RWPE2 (cell line): ENCODE measurements around the gene RAC2.
A peak's percentile ranks its signal among the peaks of the same experiment; 100 is the strongest.

Experiments used
- ATAC-seq: fragments of 200-7000 bp; cut with Tn5 transposase; 3 replicates; pipeline ENCODE4 v1.9.1; 2021; ENCODE audit warnings: low read depth
- DNase-seq: peaks from one replicate; pipeline ENCODE4 v3.0.0-alpha.2; 2020; ENCODE audit warnings: low spot score
- H3K27ac ChIP-seq: fragments of 450-650 bp; 2 replicates; pipeline ENCODE4 v1.5.1; 2017; ENCODE audit warnings: mild to moderate bottlenecking; ENCODE audit not compliant: poor library complexity, severe bottlenecking
- H3K27me3 ChIP-seq: fragments of 250-450 bp; sonication (Bioruptor Pico); 2 replicates; pipeline ENCODE4 v1.5.1; 2021; ENCODE audit warnings: mild to moderate bottlenecking, moderate library complexity; ENCODE audit not compliant: insufficient read depth, poor library complexity, severe bottlenecking
- H3K36me3 ChIP-seq: fragments of 250-450 bp; sonication (Bioruptor Pico); 2 replicates; pipeline ENCODE4 v1.5.1; 2020; ENCODE audit warnings: low read depth, mild to moderate bottlenecking, moderate library complexity
- H3K4me1 ChIP-seq: fragments of 250-450 bp; sonication (Bioruptor Pico); 2 replicates; pipeline ENCODE4 v1.5.1; 2021; ENCODE audit warnings: mild to moderate bottlenecking, moderate library complexity; ENCODE audit not compliant: insufficient read depth, poor library complexity, severe bottlenecking
- H3K4me3 ChIP-seq: fragments of 250-450 bp; sonication (Bioruptor Pico); 2 replicates; pipeline ENCODE4 v1.5.1; 2021; ENCODE audit warnings: mild to moderate bottlenecking, moderate library complexity; ENCODE audit not compliant: severe bottlenecking
- H3K9me3 ChIP-seq: fragments of 250-450 bp; sonication (Bioruptor Pico); 2 replicates; pipeline ENCODE4 v1.5.1; 2021; ENCODE audit warnings: mild to moderate bottlenecking, moderate library complexity; ENCODE audit not compliant: severe bottlenecking
- TF ChIP-seq, protein P1 (sequence below): fragments of 450-650 bp; IDR thresholded peaks from one replicate; pipeline ENCODE4 v1.5.1; 2017; ENCODE audit warnings: mild to moderate bottlenecking, moderate library complexity; ENCODE audit not compliant: poor library complexity, severe bottlenecking

RAC2 gene

DNA sequence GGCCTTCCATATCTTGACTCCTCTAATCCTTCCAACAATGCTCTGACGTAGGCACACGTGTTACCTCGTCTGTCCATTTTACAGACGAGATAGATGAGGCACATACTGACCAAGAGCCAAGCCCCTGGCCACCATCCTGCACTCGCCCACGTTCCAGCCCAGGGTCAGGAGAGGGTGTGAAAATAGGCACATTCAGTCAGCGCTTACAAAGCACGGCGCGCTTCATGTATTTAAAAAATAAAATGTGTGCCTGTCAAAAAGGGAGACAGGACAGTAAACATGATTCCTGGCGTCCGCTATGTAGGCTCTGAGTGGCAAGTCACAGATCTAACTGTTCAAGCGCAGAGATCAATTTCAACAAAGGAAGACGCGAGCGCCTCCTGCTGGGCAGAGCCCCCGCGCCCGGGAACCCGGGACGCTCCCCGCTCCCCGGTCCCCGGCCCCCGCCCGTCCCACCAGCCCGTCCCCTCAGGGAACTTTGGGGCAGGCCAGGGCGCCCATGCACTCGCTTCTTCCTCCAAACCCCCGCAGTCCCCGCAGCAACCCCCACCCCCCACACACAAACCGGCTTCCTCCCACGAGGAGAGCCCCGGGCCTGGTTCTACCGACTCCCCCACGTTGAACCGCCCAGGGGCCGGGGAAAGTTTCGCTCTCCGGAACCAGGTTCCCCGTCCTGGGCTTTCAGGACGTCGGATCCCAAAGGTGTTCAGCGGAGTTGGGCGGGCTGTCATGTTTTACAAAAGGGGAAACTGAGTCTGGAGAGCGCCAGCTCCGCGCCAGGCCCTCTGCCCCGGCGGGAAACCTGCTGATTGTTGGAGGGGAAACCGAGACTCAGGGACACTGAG lies 45.6 kb downstream of the RAC2 start:
- Histone ChIP-seq H3K27ac (peak overlapping the region; percentile 91), H3K27me3 (no peaks in the 10 kb centered on the region), H3K9me3 (no peaks in the 10 kb centered on the region), H3K4me1 (peaks cover 30% of the 10 kb centered on the region), H3K4me3 (peak overlapping the region; percentile 47), H3K36me3 (no peaks in the 10 kb centered on the region)
- DNase-seq (peak; percentile 62), ATAC-seq (peak; percentile 13)
- TF ChIP-seq, protein P1, sequence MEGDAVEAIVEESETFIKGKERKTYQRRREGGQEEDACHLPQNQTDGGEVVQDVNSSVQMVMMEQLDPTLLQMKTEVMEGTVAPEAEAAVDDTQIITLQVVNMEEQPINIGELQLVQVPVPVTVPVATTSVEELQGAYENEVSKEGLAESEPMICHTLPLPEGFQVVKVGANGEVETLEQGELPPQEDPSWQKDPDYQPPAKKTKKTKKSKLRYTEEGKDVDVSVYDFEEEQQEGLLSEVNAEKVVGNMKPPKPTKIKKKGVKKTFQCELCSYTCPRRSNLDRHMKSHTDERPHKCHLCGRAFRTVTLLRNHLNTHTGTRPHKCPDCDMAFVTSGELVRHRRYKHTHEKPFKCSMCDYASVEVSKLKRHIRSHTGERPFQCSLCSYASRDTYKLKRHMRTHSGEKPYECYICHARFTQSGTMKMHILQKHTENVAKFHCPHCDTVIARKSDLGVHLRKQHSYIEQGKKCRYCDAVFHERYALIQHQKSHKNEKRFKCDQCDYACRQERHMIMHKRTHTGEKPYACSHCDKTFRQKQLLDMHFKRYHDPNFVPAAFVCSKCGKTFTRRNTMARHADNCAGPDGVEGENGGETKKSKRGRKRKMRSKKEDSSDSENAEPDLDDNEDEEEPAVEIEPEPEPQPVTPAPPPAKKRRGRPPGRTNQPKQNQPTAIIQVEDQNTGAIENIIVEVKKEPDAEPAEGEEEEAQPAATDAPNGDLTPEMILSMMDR = peak; percentile 79

DNA sequence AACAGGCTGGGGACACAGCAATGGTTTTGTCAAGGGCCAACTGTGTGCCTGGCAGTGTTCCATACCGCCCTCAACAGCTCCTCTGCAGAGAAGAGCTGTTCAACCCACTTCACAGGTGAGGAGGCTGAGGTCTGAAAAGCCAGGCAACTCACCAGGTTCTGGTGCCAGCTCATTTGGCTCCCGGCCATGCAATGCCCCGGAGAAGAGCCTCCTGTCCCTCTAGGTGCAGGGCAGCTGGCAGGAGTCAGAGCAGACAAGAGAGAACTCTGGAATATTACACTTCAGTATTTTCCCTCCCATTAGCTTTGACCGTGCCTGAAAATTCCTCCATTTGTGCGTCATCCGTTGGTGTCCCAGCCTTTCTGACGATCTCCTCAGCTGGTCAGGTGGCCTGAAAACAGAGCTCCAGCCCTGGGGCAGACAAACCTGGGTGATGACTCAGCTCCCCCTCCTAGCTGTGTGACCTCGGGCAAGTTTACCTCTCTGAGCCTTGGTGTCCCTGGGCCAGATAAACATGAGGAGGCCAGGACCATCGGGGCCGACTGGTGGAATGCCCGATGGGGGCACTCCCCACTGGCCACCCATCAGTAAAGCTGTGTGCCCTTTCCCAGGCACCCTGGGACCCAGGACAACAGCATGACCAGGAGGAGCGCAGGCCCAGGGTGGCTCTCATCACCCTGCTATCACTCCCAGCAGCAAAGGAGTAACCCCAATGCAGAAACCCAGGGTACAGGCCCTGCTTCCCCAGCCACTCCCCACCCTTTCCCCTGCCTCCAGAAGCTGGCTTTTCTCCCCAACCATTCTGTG lies 46.4 kb downstream of the RAC2 start:
- DNase-seq = peak; percentile 94
- H3K27ac ChIP-seq = peak overlapping the region; percentile 91

DNA sequence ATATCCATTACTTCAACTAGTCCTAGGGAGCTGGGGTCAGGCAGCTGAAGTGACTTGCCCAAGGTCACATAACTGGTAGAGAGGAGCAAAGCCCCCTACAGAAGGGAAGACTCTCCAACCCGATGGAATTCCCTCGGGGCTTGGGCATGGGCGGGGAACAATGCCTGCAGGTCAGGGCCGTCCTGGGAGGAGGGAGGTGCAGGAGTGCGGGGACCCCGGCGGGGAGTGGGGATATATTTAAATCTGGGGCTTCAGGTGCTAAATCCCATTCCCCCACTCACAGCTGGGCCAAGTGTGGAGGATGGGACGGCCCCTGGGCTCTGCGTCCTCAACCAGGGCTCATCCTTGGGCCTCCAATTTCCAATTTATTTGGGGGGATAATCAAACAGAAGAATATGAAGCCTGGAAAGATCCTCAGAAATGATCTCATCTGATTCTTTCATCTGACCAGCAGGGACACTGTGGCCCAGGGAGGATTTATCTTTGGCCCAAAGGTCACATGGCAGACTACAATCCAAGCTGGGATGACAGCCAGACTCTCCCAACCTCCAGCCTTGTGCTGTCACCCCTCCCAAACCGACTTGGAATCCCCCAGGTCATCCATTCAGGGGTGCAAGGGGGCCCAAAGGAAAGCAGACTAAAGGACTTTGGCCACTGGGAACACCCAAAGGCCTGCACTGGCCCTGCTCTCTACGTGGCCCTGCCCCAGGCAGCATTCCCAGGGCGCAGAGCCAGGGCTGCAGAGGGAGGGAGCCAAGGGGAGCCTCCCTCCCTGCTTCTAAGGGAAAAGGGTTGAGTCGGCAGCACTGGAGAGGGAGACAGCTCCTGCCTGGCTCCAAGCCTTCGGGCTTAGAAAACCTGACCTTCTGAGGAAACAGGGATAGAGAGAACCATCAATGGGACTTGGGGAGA lies 47.3 kb downstream of the RAC2 start:
- Histone ChIP-seq H3K4me3 (no peak overlapping the region), H3K27ac (peak overlapping the region; percentile 91), H3K4me1 (peaks cover 30% of the 10 kb centered on the region), H3K27me3 (no peaks in the 10 kb centered on the region), H3K36me3 (no peaks in the 10 kb centered on the region), H3K9me3 (no peaks in the 10 kb centered on the region)
- TF ChIP-seq, protein P1 = no peak
- ATAC-seq = peak; percentile 39
- DNase-seq = peak; percentile 72

More for the DNA sequence above, 46.4 kb downstream of the RAC2 start:
- H3K4me1 ChIP-seq = peaks cover 30% of the 10 kb centered on the region
- H3K4me3 ChIP-seq = no peak overlapping the region
- TF ChIP-seq, protein P1 = no peak
- H3K36me3 ChIP-seq = no peaks in the 10 kb centered on the region
- no peaks in the 10 kb centered on the region for H3K27me3 ChIP-seq
- peak; percentile 59 for ATAC-seq
- no peaks in the 10 kb centered on the region for H3K9me3 ChIP-seq

DNA sequence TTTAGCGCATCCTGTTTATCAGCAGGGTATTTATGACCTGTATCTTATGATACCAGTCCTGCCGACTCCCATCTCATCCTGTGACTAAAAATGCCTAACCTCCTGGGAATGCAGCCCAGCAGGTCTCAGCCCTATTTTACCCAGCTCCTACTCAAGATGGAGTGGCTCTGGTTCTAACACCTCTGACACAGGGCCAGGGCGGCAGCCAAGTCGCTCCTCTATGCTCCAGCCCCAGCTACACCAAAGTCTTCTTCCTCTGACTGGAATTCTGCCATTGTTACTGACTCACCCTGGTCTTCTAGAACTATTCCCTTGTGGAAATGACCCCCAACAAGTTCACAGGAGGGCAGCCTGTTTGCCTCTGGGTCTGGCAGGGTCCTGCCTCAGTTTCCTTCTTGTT lies 48.1 kb downstream of the RAC2 start:
- TF ChIP-seq, protein P1 = no peak
- DNase-seq (peak; percentile 48), ATAC-seq (no peak)
- Histone ChIP-seq H3K36me3 (no peaks in the 10 kb centered on the region), H3K27me3 (no peaks in the 10 kb centered on the region), H3K9me3 (no peaks in the 10 kb centered on the region), H3K4me3 (no peak overlapping the region), H3K27ac (peak overlapping the region; percentile 91), H3K4me1 (peaks cover 30% of the 10 kb centered on the region)
